IMR-90 (cell line): ENCODE measurements around the gene CPD.

ENCODE experiments used
- CEBPB ChIP-seq: IDR thresholded peaks from 2 replicates; pipeline ENCODE4 v1.6.1; 2012; ENCODE audit warnings: low read depth, low read length, improper control_type of control experiment
- CHD1 ChIP-seq: IDR thresholded peaks from 2 replicates; pipeline ENCODE4 v1.6.1; 2012; ENCODE audit warnings: low read depth, low read length, improper control_type of control experiment
- NFE2L2 ChIP-seq: fragments of 150-350 bp; IDR thresholded peaks from 2 replicates; pipeline ENCODE4 v1.6.1; 2016; ENCODE audit warnings: low read depth, mild to moderate bottlenecking, low read length
- POLR2A ChIP-seq: IDR thresholded peaks from 2 replicates; pipeline ENCODE4 v1.6.1; 2012; ENCODE audit warnings: mild to moderate bottlenecking, low read depth, low read length
- RAD21 ChIP-seq: IDR thresholded peaks from 2 replicates; pipeline ENCODE4 v1.6.1; 2012; ENCODE audit warnings: low read length, improper control_type of control experiment
- RFX5 ChIP-seq: IDR thresholded peaks from 2 replicates; pipeline ENCODE4 v1.8.0; 2012; ENCODE audit warnings: low read depth, mild to moderate bottlenecking, low read length, moderate library complexity
- TF ChIP-seq, protein P1 (sequence below): conservative IDR thresholded peaks from 2 replicates; pipeline ENCODE4 v1.5.1; 2012; ENCODE audit warnings: mild to moderate bottlenecking, low read depth, low read length, improper control_type of control experiment
- TF ChIP-seq, protein P2 (sequence below): fragments of 150-350 bp; IDR thresholded peaks from 2 replicates; pipeline ENCODE4 v1.6.1; 2017; ENCODE audit warnings: mild to moderate bottlenecking, antibody characterized with exemption, low read length, low read depth

GRCh38 chr17:30449480-30449879 lies 70.8 kb downstream of the CPD start:
- TF ChIP-seq CEBPB, result no peak
- TF ChIP-seq, protein P1, sequence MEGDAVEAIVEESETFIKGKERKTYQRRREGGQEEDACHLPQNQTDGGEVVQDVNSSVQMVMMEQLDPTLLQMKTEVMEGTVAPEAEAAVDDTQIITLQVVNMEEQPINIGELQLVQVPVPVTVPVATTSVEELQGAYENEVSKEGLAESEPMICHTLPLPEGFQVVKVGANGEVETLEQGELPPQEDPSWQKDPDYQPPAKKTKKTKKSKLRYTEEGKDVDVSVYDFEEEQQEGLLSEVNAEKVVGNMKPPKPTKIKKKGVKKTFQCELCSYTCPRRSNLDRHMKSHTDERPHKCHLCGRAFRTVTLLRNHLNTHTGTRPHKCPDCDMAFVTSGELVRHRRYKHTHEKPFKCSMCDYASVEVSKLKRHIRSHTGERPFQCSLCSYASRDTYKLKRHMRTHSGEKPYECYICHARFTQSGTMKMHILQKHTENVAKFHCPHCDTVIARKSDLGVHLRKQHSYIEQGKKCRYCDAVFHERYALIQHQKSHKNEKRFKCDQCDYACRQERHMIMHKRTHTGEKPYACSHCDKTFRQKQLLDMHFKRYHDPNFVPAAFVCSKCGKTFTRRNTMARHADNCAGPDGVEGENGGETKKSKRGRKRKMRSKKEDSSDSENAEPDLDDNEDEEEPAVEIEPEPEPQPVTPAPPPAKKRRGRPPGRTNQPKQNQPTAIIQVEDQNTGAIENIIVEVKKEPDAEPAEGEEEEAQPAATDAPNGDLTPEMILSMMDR, result no peak
- TF ChIP-seq POLR2A, result no peak
- TF ChIP-seq RFX5, result no peak
- no peak for TF ChIP-seq NFE2L2
- no peak for TF ChIP-seq RAD21
- TF ChIP-seq, protein P2, sequence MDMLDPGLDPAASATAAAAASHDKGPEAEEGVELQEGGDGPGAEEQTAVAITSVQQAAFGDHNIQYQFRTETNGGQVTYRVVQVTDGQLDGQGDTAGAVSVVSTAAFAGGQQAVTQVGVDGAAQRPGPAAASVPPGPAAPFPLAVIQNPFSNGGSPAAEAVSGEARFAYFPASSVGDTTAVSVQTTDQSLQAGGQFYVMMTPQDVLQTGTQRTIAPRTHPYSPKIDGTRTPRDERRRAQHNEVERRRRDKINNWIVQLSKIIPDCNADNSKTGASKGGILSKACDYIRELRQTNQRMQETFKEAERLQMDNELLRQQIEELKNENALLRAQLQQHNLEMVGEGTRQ, result no peak
- TF ChIP-seq CHD1, result no peak
